HCT116 (cell line): ENCODE measurements around the gene VANGL2. TPM values are rescaled to one million over a fixed set of nuclear protein-coding genes. Genes with fewer than 3 reads are reported as not detected.

Experiments
- ATAC-seq: fragments of 200-7000 bp; cut with Tn5 transposase; 2 replicates; pipeline ENCODE4 v1.9.1; 2020; ENCODE audit warnings: mild to moderate bottlenecking, moderate library complexity
- Bru-seq: library from RNA; stranded (reverse); fragments of 400-500 nt; gene quantifications from one replicate; lab custom pipeline; 2021; lab: Mats Ljungman, UMichigan
- BruChase-seq, 2 experiments: library from RNA; stranded (reverse); fragments of 400-500 nt; gene quantifications; one replicate each; lab custom pipeline; 2021; lab: Mats Ljungman, UMichigan
- BruUV-seq: library from RNA; stranded (reverse); fragments of 400-500 nt; replicated peaks from 2 replicates; lab custom pipeline; 2021; lab: Mats Ljungman, UMichigan
- CTCF ChIA-PET: fragments of 300-600 bp; sonication (Branson Sonifier 250); formaldehyde crosslinking; loops from one replicate; lab custom pipeline; 2021; ENCODE audit warnings: antibody characterized with exemption; lab: Charles Lee
- POLR2A ChIA-PET: fragments of 300-600, 350-600 bp; sonication (Branson Sonifier 250); formaldehyde crosslinking; loops from one replicate; lab custom pipeline; 2021; ENCODE audit warnings: antibody characterized with exemption; lab: Charles Lee
- RAD21 ChIA-PET, 2 experiments: fragments of 300-600 bp; sonication (Branson Sonifier 250); formaldehyde crosslinking; loops; one replicate each; lab custom pipeline; 2023; ENCODE audit warnings: low total read pairs in 2 of 2; ENCODE audit not compliant: uncharacterized antibody in 2 of 2, unreplicated experiment in 2 of 2, low non-redundant PET in 1 of 2; lab: Charles Lee
- DNase-seq: peaks from one replicate; pipeline ENCODE4 v3.0.0-alpha.2; 2010; ENCODE audit warnings: low read depth, low spot score
- H2AFZ ChIP-seq: fragments of 200-600 bp; shearing (Covaris generic), sonication (generic); 2 replicates; pipeline ENCODE4 v1.6.1; 2017; ENCODE audit warnings: low read depth, mixed run types, mixed read lengths, antibody characterized with exemption, low read length; ENCODE audit not compliant: poor library complexity, severe bottlenecking
- H3K27ac ChIP-seq: 2 replicates; pipeline ENCODE4 v1.5.1; 2012; ENCODE audit warnings: low read depth, low read length
- H3K27me3 ChIP-seq: fragments of 200-600 bp; sonication (generic); 2 replicates; pipeline ENCODE4 v1.6.1; 2016; ENCODE audit warnings: mixed run types, low read length, mixed read lengths; ENCODE audit not compliant: insufficient read depth
- H3K36me3 ChIP-seq, 2 experiments: fragments of 200-500 bp in 1 of 2; fragments of 200-600 bp in 1 of 2; sonication (Bioruptor generic) in 1 of 2; sonication (generic) in 1 of 2; 2 replicates each; pipeline versions ENCODE4 v1.5.1 to v1.6.1; 2014 to 2016; ENCODE audit warnings: low read length in 2 of 2, inconsistent platforms in 1 of 2, mixed read lengths in 1 of 2, mixed run types in 1 of 2; ENCODE audit not compliant: insufficient read depth in 2 of 2, control insufficient read depth in 1 of 2
- H3K4me1 ChIP-seq, 2 experiments: fragments of 200-600 bp in 1 of 2; sonication (generic) in 1 of 2; 2 replicates each; pipeline versions ENCODE4 v1.5.1 to v1.6.1; 2012 to 2017; ENCODE audit warnings: low read length in 2 of 2, inconsistent platforms in 1 of 2, mild to moderate bottlenecking in 1 of 2, mixed read lengths in 1 of 2, mixed run types in 1 of 2, moderate library complexity in 1 of 2; ENCODE audit not compliant: insufficient read depth in 2 of 2, control insufficient read depth in 1 of 2
- H3K4me2 ChIP-seq: fragments of 200-600 bp; sonication (generic); 2 replicates; pipeline ENCODE4 v1.6.1; 2017; ENCODE audit warnings: mixed run types, low read length, mixed read lengths
- H3K4me3 ChIP-seq, 2 experiments: fragments of 200-600 bp in 1 of 2; sonication (generic) in 1 of 2; replicated peaks in 1 of 2; 2 replicates each; pipeline ENCODE4 v1.5.1; 2011 to 2016; ENCODE audit warnings: low read length in 2 of 2, control low read depth in 1 of 2, low read depth in 1 of 2, mild to moderate bottlenecking in 1 of 2, mixed read lengths in 1 of 2, mixed run types in 1 of 2
- H3K79me2 ChIP-seq: fragments of 200-600 bp; sonication (generic); 2 replicates; pipeline ENCODE4 v1.6.1; 2017; ENCODE audit warnings: mild to moderate bottlenecking, mixed run types, low read length, moderate library complexity, mixed read lengths; ENCODE audit not compliant: insufficient read depth
- H3K9ac ChIP-seq: fragments of 200-600 bp; sonication (generic); 2 replicates; pipeline ENCODE4 v1.6.1; 2016; ENCODE audit warnings: low read length, mixed read lengths
- H3K9me2 ChIP-seq: fragments of 200-600 bp; sonication (generic), shearing (Covaris generic); 2 replicates; pipeline ENCODE4 v1.6.1; 2017; ENCODE audit warnings: mixed run types, mild to moderate bottlenecking, moderate library complexity; ENCODE audit not compliant: insufficient read depth
- H3K9me3 ChIP-seq, 2 experiments: fragments of 200-500 bp in 1 of 2; fragments of 200-600 bp in 1 of 2; sonication (Bioruptor generic) in 1 of 2; sonication (generic) in 1 of 2; 2 replicates each; pipeline ENCODE4 v1.6.1; 2014 to 2017; ENCODE audit warnings: low read length in 2 of 2, mixed read lengths in 2 of 2, inconsistent platforms in 1 of 2, low read depth in 1 of 2, mild to moderate bottlenecking in 1 of 2, mixed run types in 1 of 2, moderate library complexity in 1 of 2; ENCODE audit not compliant: control insufficient read depth in 1 of 2, insufficient read depth in 1 of 2
- H4K20me1 ChIP-seq: fragments of 200-600 bp; sonication (generic), shearing (Covaris generic); 2 replicates; pipeline ENCODE4 v1.6.1; 2017; ENCODE audit warnings: mixed run types, mild to moderate bottlenecking, moderate library complexity; ENCODE audit not compliant: insufficient read depth
- ATF3 ChIP-seq: IDR thresholded peaks from 2 replicates; pipeline ENCODE4 v1.6.1; 2012
- CBX3 ChIP-seq: IDR thresholded peaks from 2 replicates; pipeline ENCODE4 v1.6.1; 2012; ENCODE audit warnings: low read depth
- CEBPB ChIP-seq: IDR thresholded peaks from 2 replicates; pipeline ENCODE4 v1.6.1; 2012; ENCODE audit warnings: low read depth
- EGR1 ChIP-seq: IDR thresholded peaks from 2 replicates; pipeline ENCODE4 v1.6.1; 2012; ENCODE audit warnings: low read depth
- ELF1 ChIP-seq: IDR thresholded peaks from 2 replicates; pipeline ENCODE4 v1.6.1; 2012; ENCODE audit warnings: low read depth, borderline replicate concordance
- EZH2 ChIP-seq: fragments of 200-600 bp; sonication (generic); IDR thresholded peaks from 2 replicates; pipeline ENCODE4 v1.6.1; 2017; ENCODE audit warnings: antibody characterized with exemption, mixed run types
- EZH2phosphoT487 ChIP-seq: fragments of 200-600 bp; IDR thresholded peaks from 2 replicates; pipeline ENCODE4 v1.6.1; 2018; ENCODE audit warnings: antibody characterized with exemption, borderline replicate concordance
- FOSL1 ChIP-seq: IDR thresholded peaks from 2 replicates; pipeline ENCODE4 v1.6.1; 2012; ENCODE audit warnings: low read depth
- JUND ChIP-seq: IDR thresholded peaks from 2 replicates; pipeline ENCODE4 v1.6.1; 2012
- POLR2AphosphoS5 ChIP-seq: IDR thresholded peaks from 2 replicates; pipeline ENCODE4 v1.6.1; 2011; ENCODE audit warnings: mild to moderate bottlenecking, low read depth, low read length, moderate library complexity
- RAD21 ChIP-seq: IDR thresholded peaks from 2 replicates; pipeline ENCODE4 v1.6.1; 2012; ENCODE audit warnings: low read depth, mild to moderate bottlenecking
- REST ChIP-seq: IDR thresholded peaks from 2 replicates; pipeline ENCODE4 v1.6.1; 2012; ENCODE audit warnings: low read depth
- SIN3A ChIP-seq: IDR thresholded peaks from 2 replicates; pipeline ENCODE4 v1.6.1; 2012; ENCODE audit warnings: low read depth
- SP1 ChIP-seq: IDR thresholded peaks from 2 replicates; pipeline ENCODE4 v1.6.1; 2012; ENCODE audit warnings: low read depth
- SRF ChIP-seq: IDR thresholded peaks from 2 replicates; pipeline ENCODE4 v1.6.1; 2012; ENCODE audit warnings: low read depth
- TCF7L2 ChIP-seq: IDR thresholded peaks from 2 replicates; pipeline ENCODE4 v1.7.0; 2011; ENCODE audit warnings: borderline replicate concordance, inconsistent platforms; ENCODE audit not compliant: insufficient read depth, insufficient read length; ENCODE audit errors: extremely low read depth
- YY1 ChIP-seq: IDR thresholded peaks from 2 replicates; pipeline ENCODE4 v1.6.1; 2011; ENCODE audit warnings: low read length, low read depth, moderate library complexity, mild to moderate bottlenecking; ENCODE audit not compliant: insufficient replicate concordance; ENCODE audit errors: extremely low read depth
- ZNF274 ChIP-seq: fragments of 200-500 bp; sonication (Bioruptor generic); IDR thresholded peaks from 2 replicates; pipeline ENCODE4 v1.6.1; 2014; ENCODE audit warnings: mild to moderate bottlenecking, low read depth, low read length, inconsistent platforms
- intact Hi-C: fragments of 100-400 bp; cut with micrococcal nuclease; formaldehyde crosslinking; loops from 2 replicates; pipeline ENCODE4 v1.10.0; 2022
- long read RNA-seq: library from polyadenylated mRNA; unstranded; transcript quantifications from one replicate; pipeline ENCODE4 v2.0.0, GENCODE V29; 2021; ENCODE audit not compliant: unreplicated experiment
- polyA plus RNA-seq: library from polyadenylated mRNA; unstranded; fragments of >200 nt; gene quantifications from 2 replicates; pipeline ENCODE4 v1.2.1, GENCODE V29; 2012; ENCODE audit warnings: missing spikeins
- total RNA-seq: library from RNA; stranded (reverse); gene quantifications from one replicate; pipeline ENCODE4 v1.2.1, GENCODE V29; 2021; ENCODE audit not compliant: unreplicated experiment

The VANGL2 gene
- total RNA-seq = 1.1 TPM
- polyA plus RNA-seq = 0.74 TPM in 2 replicates
- Bru-seq, nascent RNA = percentile 26 among the genes with signal in this experiment
- BruChase-seq, experiment 1, labeled RNA remaining after a 6-hour chase = percentile 38 among the genes with signal in this experiment
- percentile 36 among the genes with signal in this experiment for BruChase-seq, experiment 2, labeled RNA remaining after a 2-hour chase
- long read RNA-seq = 0 reads

DNA sequence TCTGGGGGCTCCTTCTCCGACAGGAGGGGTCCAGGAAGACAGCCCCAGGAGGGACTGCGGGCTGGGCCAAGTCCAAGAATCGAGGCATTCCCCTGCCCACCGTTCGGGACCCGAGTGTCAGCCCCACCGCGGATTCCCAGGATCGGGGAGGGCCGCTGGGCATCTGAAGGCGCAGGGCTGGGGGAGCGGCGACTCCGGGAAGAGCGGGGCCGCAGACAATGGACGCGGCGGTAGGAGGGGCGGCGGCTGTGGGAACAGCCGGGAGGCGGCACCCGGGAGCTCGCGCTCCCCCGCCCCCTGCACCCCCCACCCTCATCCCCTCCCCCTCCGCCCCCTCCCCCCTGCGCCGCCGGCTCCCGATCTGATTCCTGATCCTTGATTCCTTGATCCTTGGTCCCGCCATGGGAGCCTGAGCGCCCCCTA, at the start of gene VANGL2:
Gene VANGL2 (plus strand): TSS at position 342 of the 423 bp plus-strand sequence. CDS start 15,274 bp downstream, outside the sequence.
- RAD21 ChIA-PET = no interaction called here
- H3K79me2 ChIP-seq = no peaks in the 10 kb centered on the region
- no peaks in the 10 kb centered on the region for H3K27me3 ChIP-seq
- no peak within 1 kb of the TSS for H3K27ac ChIP-seq
- no peak for DNase-seq
- intact Hi-C loops = no loop called here
- no peak within 1 kb of the TSS for H2AFZ ChIP-seq
- H3K36me3 ChIP-seq = no peaks in the 10 kb centered on the region
- no peaks in the 10 kb centered on the region for H3K9me2 ChIP-seq
- no peaks in the 10 kb centered on the region for H3K9me3 ChIP-seq
- TF ChIP-seq CBX3 (no peak), EZH2 (no peak), ELF1 (no peak), TCF7L2 (no peak), RAD21 (no peak), EGR1 (no peak), CEBPB (no peak), POLR2AphosphoS5 (no peak)
- TF ChIP-seq, all 23 proteins: peak for 0
- no peak within 1 kb of the TSS for H3K4me2 ChIP-seq
- ATAC-seq = no peak
- no peak within 1 kb of the TSS for H3K4me3 ChIP-seq
- ChIA-PET POLR2A (no interaction called here), CTCF (no interaction called here)
- no TSS peak for BruUV-seq
- peaks cover 0 to 6% of the 10 kb centered on the region in 2 experiments; a peak in 1 of 4 replicates for H3K4me1 ChIP-seq
- H3K9ac ChIP-seq = no peak within 1 kb of the TSS
- H4K20me1 ChIP-seq = no peaks in the 10 kb centered on the region

GRCh38 chr1:160351629-160352028, 48.7 kb upstream of the VANGL2 start:
- H4K20me1 ChIP-seq = no peaks in the 10 kb centered on the region
- BruUV-seq = no TSS peak
- peaks cover 41 to 56% of the 10 kb centered on the region in 2 experiments; a peak in 3 of 4 replicates for H3K36me3 ChIP-seq
- TF ChIP-seq EZH2phosphoT487 (no peak), EZH2 (no peak), ZNF274 (no peak), YY1 (no peak), EGR1 (no peak), ATF3 (no peak), SIN3A (no peak), ELF1 (no peak), SP1 (no peak), TCF7L2 (no peak), CEBPB (no peak), REST (no peak), FOSL1 (no peak), POLR2AphosphoS5 (no peak), JUND (no peak), SRF (no peak)

More at GRCh38 chr1:160351629-160352028, 48.7 kb upstream of the VANGL2 start:
- DNase-seq = no peak
- H3K79me2 ChIP-seq = no peaks in the 10 kb centered on the region
- ChIA-PET CTCF (interaction anchor here (1.0 to 1.8 kb wide), 2 partner anchors 25 to 65 kb away, joined by 3 to 6 read pairs; no protein-coding TSS in a partner anchor), RAD21 (no interaction called here), POLR2A (no interaction called here)
- H3K9ac ChIP-seq = no peak overlapping the region
- no peak overlapping the region for H3K4me3 ChIP-seq
- no peaks in the 10 kb centered on the region for H3K9me3 ChIP-seq
- no peaks in the 10 kb centered on the region for H3K4me1 ChIP-seq
- no peak overlapping the region for H3K27ac ChIP-seq
- H2AFZ ChIP-seq = no peak overlapping the region
- H3K4me2 ChIP-seq = no peak overlapping the region
- intact Hi-C loops = no loop called here
- no peaks in the 10 kb centered on the region for H3K9me2 ChIP-seq
- no peaks in the 10 kb centered on the region for H3K27me3 ChIP-seq
- no peak for ATAC-seq
